MCF 10A (cell line): ENCODE data around the gene DDX46. TPM values are rescaled to one million over a fixed set of nuclear protein-coding genes. Genes with fewer than 3 reads are reported as not detected.
A peak's percentile ranks its signal among the peaks of the same experiment; 100 is the strongest.

Source experiments
- BruUV-seq: library from RNA; stranded (reverse); fragments of 400-500 nt; replicated peaks from 2 replicates; lab custom pipeline; 2021; lab: Mats Ljungman, UMichigan
- CTCF ChIA-PET: fragments of 300-600 bp; sonication (Branson Sonifier 250); formaldehyde crosslinking; extraction: SDS; loops from one replicate; lab custom pipeline; 2021; ENCODE audit warnings: antibody characterized with exemption, inconsistent platforms; lab: Yijun Ruan, JAX
- POLR2A ChIA-PET: fragments of 300-600, 350-650 bp; sonication (Branson Sonifier 250); formaldehyde crosslinking; extraction: SDS; loops from one replicate; lab custom pipeline; 2020; ENCODE audit warnings: antibody characterized with exemption, inconsistent platforms; lab: Yijun Ruan, JAX
- DNase-seq: peaks from one replicate; pipeline ENCODE4 v3.0.0-alpha.2; 2018; ENCODE audit not compliant: unreplicated experiment
- H3K27ac Mint-ChIP-seq: one replicate; pipeline ENCODE4 v1.8.0; 2022; ENCODE audit warnings: mild to moderate bottlenecking, low read depth, mixed read lengths; ENCODE audit not compliant: unreplicated experiment
- H3K27me3 Mint-ChIP-seq: one replicate; pipeline ENCODE4 v1.8.0; 2022; ENCODE audit warnings: mixed read lengths; ENCODE audit not compliant: insufficient read depth, unreplicated experiment
- H3K36me3 Mint-ChIP-seq: one replicate; pipeline ENCODE4 v1.8.0; 2022; ENCODE audit warnings: mild to moderate bottlenecking, moderate library complexity, mixed read lengths; ENCODE audit not compliant: insufficient read depth, unreplicated experiment
- H3K4me1 Mint-ChIP-seq: one replicate; pipeline ENCODE4 v1.8.0; 2022; ENCODE audit warnings: mixed read lengths; ENCODE audit not compliant: insufficient read depth, unreplicated experiment
- H3K4me3 Mint-ChIP-seq: one replicate; pipeline ENCODE4 v1.8.0; 2022; ENCODE audit warnings: mild to moderate bottlenecking, moderate library complexity, mixed read lengths; ENCODE audit not compliant: unreplicated experiment
- H3K9me3 Mint-ChIP-seq: one replicate; pipeline ENCODE4 v1.8.0; 2022; ENCODE audit warnings: mixed read lengths; ENCODE audit not compliant: unreplicated experiment
- intact Hi-C: fragments of 100-400 bp; cut with micrococcal nuclease; formaldehyde crosslinking; loops from 2 replicates; pipeline ENCODE4 v1.14.1; 2022
- total RNA-seq: library from RNA; stranded (reverse); gene quantifications from 2 replicates; pipeline ENCODE4 v1.2.3, GENCODE V29; 2022
- TF ChIP-seq, protein P1 (sequence below): fragments of 200-600 bp; IDR thresholded peaks from one replicate; pipeline ENCODE4 v1.8.0; 2022; ENCODE audit warnings: antibody characterized with exemption, mild to moderate bottlenecking; ENCODE audit not compliant: unreplicated experiment

DDX46 gene
- total RNA-seq, 1 experiment from 2014 or later: 77.0 TPM

DNA sequence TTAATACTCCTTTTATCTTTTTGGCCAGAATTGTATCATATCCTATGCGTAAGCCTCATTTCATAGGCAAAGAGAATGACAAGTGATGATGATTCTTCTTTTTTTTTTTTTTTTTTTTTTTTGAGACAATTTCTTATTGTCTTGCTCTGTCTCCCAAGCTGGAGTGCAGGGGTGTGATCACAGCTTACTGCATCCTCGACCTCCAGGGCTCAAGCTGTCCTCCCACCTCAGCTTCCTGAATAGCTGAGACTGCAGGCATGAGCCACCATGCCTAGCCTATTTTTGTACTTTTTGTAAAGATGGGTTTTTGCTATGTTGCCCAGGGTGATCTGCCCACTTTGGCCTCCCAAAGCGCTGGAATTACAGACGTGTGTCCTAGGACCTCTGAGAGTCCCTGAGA, 45.2 kb downstream of the DDX46 start:
- ChIA-PET CTCF (interaction anchor here (0.7 to 1.1 kb wide), 3 partner anchors 10 to 504 kb away, joined by 3 read pairs; no protein-coding TSS in a partner anchor), POLR2A (no interaction called here)
- TF ChIP-seq, protein P1, sequence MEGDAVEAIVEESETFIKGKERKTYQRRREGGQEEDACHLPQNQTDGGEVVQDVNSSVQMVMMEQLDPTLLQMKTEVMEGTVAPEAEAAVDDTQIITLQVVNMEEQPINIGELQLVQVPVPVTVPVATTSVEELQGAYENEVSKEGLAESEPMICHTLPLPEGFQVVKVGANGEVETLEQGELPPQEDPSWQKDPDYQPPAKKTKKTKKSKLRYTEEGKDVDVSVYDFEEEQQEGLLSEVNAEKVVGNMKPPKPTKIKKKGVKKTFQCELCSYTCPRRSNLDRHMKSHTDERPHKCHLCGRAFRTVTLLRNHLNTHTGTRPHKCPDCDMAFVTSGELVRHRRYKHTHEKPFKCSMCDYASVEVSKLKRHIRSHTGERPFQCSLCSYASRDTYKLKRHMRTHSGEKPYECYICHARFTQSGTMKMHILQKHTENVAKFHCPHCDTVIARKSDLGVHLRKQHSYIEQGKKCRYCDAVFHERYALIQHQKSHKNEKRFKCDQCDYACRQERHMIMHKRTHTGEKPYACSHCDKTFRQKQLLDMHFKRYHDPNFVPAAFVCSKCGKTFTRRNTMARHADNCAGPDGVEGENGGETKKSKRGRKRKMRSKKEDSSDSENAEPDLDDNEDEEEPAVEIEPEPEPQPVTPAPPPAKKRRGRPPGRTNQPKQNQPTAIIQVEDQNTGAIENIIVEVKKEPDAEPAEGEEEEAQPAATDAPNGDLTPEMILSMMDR: no peak
- DNase-seq: no peak
- Mint-ChIP-seq H3K9me3 (no peaks in the 10 kb centered on the region), H3K27ac (peak overlapping the region; percentile 60), H3K4me1 (peaks cover 6% of the 10 kb centered on the region), H3K36me3 (peaks cover 82% of the 10 kb centered on the region), H3K27me3 (no peaks in the 10 kb centered on the region), H3K4me3 (no peak overlapping the region)
- intact Hi-C loops: no loop called here
- BruUV-seq: no TSS peak

DNA sequence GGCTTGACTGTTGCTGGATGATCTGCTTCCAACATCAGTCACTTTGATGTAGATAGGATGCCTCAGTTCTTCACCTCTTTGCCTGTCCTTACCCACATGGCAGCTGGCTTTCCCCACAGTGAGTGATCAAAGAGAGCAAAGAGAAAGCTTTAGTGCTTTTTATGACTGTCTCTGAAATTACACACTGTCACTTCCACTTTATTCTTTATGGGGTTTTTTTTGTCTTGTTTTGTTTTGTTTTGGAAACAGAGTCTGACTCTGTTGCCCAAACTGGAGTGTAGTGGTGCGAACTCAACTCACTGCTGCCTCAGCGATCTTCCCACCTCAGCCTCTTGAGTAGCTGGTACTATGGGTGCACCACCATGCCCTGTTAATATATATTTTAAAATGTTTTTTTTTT, 54.8 kb downstream of the DDX46 start:
- Mint-ChIP-seq H3K4me1 (no peaks in the 10 kb centered on the region), H3K36me3 (peaks cover 88% of the 10 kb centered on the region), H3K4me3 (no peak overlapping the region), H3K27ac (no peak overlapping the region), H3K9me3 (no peaks in the 10 kb centered on the region), H3K27me3 (no peaks in the 10 kb centered on the region)
- DNase-seq: no peak
- ChIA-PET POLR2A (no interaction called here), CTCF (interaction anchor here (0.6 to 1.3 kb wide), 3 partner anchors 9 to 135 kb away, joined by 3 read pairs; no protein-coding TSS in a partner anchor)
- intact Hi-C loops: no loop called here
- no TSS peak for BruUV-seq
- TF ChIP-seq, protein P1: no peak

DNA sequence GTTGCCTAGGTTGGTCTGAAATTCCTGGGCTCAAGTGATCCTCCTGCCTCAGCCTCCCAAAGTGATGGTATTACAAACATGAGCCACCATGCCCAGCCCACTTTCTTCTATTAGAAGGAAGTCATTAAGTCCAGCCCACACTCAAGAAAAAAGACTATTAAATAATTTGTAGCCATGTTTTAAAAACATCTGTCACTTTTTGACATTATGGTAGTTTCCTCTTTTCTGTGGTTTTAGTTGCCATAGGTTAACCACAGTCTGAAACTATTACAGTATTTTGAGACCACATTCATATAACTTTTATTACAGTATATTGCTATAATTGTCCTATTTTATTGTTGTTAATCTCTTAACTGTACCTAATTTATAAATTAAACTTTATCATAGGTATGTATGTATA, 55.2 kb downstream of the DDX46 start:
- intact Hi-C loops: no loop called here
- POLR2A ChIA-PET: no interaction called here

DNA sequence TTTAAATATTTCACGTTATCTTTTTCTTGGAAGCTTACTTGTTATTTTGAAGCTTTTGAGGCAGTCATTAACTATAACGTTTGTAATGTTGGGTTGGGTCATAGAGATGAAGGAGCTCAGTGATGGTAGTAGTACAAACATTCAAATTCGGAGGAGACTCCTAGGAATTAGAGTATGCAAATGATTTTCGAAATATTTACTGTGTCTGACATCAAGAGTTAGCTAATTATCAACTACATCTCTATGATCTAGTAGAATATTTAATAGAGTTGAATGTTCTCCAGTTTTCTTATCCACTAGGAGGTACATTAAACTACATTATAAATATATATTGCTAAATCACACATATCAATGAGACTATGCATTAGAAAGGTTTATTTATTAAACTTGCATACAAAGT, 58.4 kb downstream of the DDX46 start:
- Mint-ChIP-seq H3K4me1 (no peaks in the 10 kb centered on the region), H3K36me3 (peaks cover 98% of the 10 kb centered on the region), H3K4me3 (no peak overlapping the region), H3K27ac (no peak overlapping the region), H3K9me3 (no peaks in the 10 kb centered on the region), H3K27me3 (no peaks in the 10 kb centered on the region)
- CTCF ChIA-PET: interaction anchor here (0.6 to 1.7 kb wide), 7 partner anchors 9 to 90 kb away, joined by 3 to 7 read pairs (median 3); partner anchors contain the start of gene PCBD2
- TF ChIP-seq, protein P1: no peak
- BruUV-seq: no TSS peak
- DNase-seq: no peak
- POLR2A ChIA-PET: interaction anchor here (0.6 to 1.0 kb wide), 4 partner anchors 30 to 662 kb away, joined by 3 to 4 read pairs (median 3); no protein-coding TSS in a partner anchor
- intact Hi-C loops: no loop called here

More for the DNA sequence above, 55.2 kb downstream of the DDX46 start:
- CTCF ChIA-PET: interaction anchor here (0.6 to 1.3 kb wide), 3 partner anchors 10 to 134 kb away, joined by 3 read pairs; no protein-coding TSS in a partner anchor
- H3K27me3 Mint-ChIP-seq: no peaks in the 10 kb centered on the region
- no peaks in the 10 kb centered on the region for H3K4me1 Mint-ChIP-seq
- TF ChIP-seq, protein P1: no peak
- H3K4me3 Mint-ChIP-seq: no peak overlapping the region
- no peak for DNase-seq
- no peaks in the 10 kb centered on the region for H3K9me3 Mint-ChIP-seq
- peaks cover 88% of the 10 kb centered on the region for H3K36me3 Mint-ChIP-seq
- no peak overlapping the region for H3K27ac Mint-ChIP-seq
- no TSS peak for BruUV-seq
